A673 (cell line): ENCODE measurements around the gene RNF10.

Source experiments
- EZH2 ChIP-seq: fragments of 200-600 bp; sonication (generic); IDR thresholded peaks from 2 replicates; pipeline ENCODE4 v1.6.1; 2017; ENCODE audit warnings: borderline replicate concordance, low read depth, mild to moderate bottlenecking, mixed read lengths, antibody characterized with exemption, low read length; ENCODE audit not compliant: poor library complexity, severe bottlenecking
- TF ChIP-seq, protein P1 (sequence below): fragments of 300-800, 200-600 bp; sonication (generic); conservative IDR thresholded peaks from 2 replicates; pipeline ENCODE4 v1.5.1; 2017; ENCODE audit warnings: low read depth, mild to moderate bottlenecking, antibody characterized with exemption, low read length, moderate library complexity, mixed read lengths

DNA sequence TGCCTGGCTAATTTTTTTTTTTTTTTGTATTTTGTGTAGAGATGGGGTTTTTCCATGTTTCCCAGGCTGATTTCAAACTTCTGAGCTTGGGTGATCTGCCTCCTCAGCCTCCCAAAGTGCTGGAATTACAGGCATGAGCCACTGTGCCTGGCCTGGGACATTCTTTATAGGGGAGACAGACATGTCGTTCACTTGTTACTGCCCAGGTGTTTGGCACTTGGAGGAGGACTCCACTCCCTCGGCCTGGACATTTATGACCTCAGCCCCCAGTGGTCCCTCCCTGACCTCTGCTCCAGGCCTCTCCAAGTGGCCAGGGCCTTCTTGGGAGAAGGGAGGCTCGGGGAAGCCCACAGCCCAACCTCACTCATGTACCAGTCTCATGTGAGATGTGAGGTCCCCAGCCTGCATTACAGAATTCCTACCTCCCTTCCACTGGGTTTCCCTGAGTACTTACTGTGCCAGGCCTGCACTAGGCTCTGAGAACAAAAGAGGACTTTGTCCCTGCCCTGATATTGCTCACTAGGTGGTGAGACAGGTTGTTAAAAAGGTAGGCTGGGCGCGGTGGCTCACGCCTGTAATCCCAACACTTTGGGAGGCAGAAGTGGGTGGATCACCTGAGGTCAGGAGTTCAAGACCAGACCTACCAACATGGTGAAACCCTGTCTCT lies 56.7 kb downstream of the RNF10 start:
- TF ChIP-seq EZH2, result no peak
- TF ChIP-seq, protein P1, sequence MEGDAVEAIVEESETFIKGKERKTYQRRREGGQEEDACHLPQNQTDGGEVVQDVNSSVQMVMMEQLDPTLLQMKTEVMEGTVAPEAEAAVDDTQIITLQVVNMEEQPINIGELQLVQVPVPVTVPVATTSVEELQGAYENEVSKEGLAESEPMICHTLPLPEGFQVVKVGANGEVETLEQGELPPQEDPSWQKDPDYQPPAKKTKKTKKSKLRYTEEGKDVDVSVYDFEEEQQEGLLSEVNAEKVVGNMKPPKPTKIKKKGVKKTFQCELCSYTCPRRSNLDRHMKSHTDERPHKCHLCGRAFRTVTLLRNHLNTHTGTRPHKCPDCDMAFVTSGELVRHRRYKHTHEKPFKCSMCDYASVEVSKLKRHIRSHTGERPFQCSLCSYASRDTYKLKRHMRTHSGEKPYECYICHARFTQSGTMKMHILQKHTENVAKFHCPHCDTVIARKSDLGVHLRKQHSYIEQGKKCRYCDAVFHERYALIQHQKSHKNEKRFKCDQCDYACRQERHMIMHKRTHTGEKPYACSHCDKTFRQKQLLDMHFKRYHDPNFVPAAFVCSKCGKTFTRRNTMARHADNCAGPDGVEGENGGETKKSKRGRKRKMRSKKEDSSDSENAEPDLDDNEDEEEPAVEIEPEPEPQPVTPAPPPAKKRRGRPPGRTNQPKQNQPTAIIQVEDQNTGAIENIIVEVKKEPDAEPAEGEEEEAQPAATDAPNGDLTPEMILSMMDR, result no peak
